GM19468 (cell line): Measurements from ENCODE around the gene HBD.
"Not testable (repeated sequence)": the region's sequence is repeated elsewhere in the genome, so short reads cannot be mapped to it uniquely, and the experiment has no call there.

Source experiments
- ATAC-seq: cut with Tn5 transposase; IDR thresholded peaks from one replicate; pipeline ENCODE4 v1.9.1; 2021; ENCODE audit warnings: mild to moderate bottlenecking, moderate library complexity, moderate number of reproducible peaks; ENCODE audit not compliant: unreplicated experiment; ENCODE audit errors: extremely low read depth

Gene HBD

GRCh38 chr11:5234381-5234834 lies at the start of gene HBD:
HBD (minus strand) TSS chr11:5234483; CDS start chr11:5234433, 50 bp downstream.
- peak; percentile 74 for ATAC-seq

DNA sequence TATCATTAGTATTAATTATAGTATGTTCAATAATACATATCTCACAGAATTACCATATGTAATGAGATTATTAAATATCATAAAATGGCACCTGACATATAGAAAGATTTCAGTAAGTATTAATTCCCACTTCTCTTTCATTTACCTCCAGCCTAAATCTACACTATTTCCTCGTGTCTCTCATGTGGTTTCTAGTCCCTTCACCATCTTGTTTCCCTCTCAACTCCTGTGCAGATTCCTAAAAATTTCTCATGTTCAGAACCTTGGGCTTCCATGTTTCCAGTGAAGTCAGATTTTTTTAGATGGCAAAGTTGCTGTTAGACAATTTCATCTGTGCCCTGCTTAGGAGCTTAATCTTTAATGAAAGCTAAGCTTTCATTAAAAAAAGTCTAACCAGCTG lies 49.6 kb upstream of the HBD start:
- ATAC-seq: no peak

DNA sequence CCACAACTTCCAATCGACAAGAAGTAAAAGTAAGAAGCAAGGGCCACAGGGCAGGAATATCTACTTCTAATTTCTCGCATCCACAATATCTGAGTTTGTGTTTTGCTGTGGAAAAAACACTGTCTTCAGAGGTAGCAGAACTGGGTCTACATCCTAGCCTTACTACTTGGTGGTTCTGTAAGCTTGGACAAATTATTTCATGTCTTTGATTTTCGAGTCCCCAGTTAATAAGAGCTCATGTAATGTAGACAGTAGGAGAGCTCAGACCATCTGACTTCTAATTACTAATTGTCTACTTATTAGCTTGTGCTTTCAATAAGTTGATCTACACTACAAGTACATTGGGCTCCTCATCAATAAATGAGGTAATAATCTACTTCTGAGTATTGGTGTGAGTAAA lies 48.8 kb upstream of the HBD start:
- ATAC-seq: no peak

DNA sequence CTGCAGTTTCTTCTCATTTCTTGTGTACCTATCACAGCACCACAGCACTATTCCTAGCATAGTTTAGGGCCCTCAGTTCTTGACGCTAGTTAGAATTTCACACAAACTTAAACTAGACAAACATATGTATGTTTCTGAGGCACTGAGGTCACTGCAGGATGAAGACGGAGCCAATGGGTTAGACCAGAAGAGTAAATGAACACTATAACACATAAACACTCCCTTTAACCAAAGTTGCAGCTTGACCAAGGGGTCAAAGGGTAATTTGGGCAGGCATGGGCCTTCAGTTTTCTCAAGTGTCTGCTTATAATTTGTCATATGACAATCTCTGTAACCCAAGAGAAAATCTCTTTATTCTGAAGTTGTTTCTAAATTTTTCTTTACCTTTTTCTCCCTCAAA lies 48.3 kb upstream of the HBD start:
- ATAC-seq: no peak

DNA sequence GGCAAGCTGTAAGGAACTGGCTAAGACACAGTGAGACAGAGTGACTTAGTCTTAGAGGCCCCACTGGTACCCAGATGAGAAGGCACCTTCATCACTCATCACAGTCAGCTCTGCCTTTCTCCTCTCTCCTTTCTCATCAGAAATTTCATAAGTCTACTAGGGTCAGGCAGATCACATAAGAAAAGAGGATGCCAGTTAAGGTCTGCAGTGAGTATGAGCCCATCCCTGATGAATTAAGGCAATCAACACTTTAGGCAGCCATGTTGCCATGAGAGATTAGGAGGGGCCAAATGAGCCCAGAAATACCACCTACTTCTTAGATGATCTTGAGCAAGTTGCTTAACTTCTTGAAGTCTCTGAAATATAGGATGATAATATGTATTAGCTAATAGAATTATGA lies 47.3 kb upstream of the HBD start:
- ATAC-seq: no peak

DNA sequence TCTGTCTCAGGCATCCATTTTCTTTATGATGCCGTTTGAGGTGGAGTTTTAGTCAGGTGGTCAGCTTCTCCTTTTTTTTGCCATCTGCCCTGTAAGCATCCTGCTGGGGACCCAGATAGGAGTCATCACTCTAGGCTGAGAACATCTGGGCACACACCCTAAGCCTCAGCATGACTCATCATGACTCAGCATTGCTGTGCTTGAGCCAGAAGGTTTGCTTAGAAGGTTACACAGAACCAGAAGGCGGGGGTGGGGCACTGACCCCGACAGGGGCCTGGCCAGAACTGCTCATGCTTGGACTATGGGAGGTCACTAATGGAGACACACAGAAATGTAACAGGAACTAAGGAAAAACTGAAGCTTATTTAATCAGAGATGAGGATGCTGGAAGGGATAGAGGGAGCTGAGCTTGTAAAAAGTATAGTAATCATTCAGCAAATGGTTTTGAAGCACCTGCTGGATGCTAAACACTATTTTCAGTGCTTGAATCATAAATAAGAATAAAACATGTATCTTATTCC lies 46.4 kb upstream of the HBD start:
- peak; percentile 96 for ATAC-seq

GRCh38 chr11:5279471-5280090 lies 45.3 kb upstream of the HBD start:
- ATAC-seq: no peak

DNA sequence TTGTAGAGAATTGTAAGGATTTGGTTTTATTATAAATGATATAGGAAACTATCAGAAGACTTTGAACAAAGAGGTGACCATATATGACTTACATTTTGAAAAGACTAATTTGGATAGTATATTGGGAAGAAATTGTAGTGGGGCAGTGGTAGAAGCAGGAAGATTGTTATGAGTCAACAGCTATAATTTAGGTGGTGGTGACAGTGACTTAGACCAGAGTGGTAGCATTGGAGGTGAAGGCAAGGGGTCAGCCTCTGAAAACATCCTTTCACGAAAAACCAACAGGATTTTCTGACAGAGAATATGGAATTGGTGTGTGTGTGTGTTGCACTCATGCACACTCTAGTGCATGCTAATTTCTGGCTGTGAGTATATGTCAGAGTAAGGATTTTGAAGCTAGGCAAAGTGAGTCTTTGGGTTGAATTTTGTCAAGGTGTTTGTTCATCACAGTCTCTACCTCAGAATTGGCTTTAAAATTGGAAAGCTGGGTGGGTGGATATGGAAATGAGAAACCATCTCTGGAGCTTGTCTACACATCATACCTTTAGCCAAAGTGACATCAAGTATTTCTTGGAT lies 43.6 kb upstream of the HBD start:
- ATAC-seq: no peak

DNA sequence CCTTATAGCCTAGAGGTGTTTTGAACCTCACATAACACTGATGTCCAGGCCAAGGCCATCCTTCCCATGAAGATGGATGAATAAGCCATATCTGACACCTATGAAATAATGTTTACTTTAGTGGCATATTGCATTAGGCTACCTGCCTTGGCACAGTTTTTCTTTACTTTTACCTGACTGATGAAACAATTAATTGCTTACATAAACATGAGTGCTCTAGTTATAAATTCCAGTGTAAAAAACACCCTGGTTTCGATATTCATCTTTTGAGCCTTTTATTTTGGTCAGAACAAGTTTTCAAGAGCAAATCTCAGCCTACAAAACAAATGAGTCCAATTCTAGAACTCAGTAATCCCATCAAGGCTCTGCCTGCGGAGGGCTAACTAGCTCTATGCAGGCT lies 42.4 kb upstream of the HBD start:
- no peak for ATAC-seq

GRCh38 chr11:5275369-5276110 lies 41.3 kb upstream of the HBD start:
- ATAC-seq: no peak

GRCh38 chr11:5274395-5274794 lies 40.1 kb upstream of the HBD start:
- no peak for ATAC-seq

- no peak for ATAC-seq
These were observed 38.2 kb upstream of the HBD start for GRCh38 chr11:5272395-5273017.

DNA sequence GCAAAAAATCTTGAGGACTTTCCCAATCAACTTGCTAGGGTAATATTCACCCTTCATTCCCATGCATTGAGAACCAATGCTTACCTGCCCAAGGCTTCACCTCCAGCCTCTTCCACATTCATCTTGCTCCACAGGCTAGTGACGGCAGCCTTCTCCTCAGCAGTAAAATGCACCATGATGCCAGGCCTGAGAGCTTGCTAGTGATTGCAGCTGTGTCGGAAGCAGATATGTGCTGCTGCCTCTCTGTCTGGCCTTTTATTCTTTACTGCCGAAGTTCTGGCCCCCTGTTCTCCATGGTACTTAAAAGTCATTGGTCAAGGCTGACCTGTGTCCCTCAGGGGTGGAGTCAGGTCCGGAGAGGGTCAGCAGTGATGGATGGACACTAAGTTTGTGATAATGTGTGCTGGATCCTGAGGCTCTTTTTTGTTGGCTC lies 35.4 kb upstream of the HBD start, which contains the start of gene HBE1:
Gene HBE1, minus strand, starts transcription at position 231 of the 433 bp plus-strand sequence. Its CDS starts 55 bp downstream, at position 176.
- ATAC-seq: no peak

- no peak for ATAC-seq
These were observed 32.8 kb upstream of the HBD start for GRCh38 chr11:5267033-5267563.

GRCh38 chr11:5266609-5267008 lies 32.3 kb upstream of the HBD start:
- no peak for ATAC-seq

GRCh38 chr11:5265832-5266231 lies 31.5 kb upstream of the HBD start:
- ATAC-seq: no peak

DNA sequence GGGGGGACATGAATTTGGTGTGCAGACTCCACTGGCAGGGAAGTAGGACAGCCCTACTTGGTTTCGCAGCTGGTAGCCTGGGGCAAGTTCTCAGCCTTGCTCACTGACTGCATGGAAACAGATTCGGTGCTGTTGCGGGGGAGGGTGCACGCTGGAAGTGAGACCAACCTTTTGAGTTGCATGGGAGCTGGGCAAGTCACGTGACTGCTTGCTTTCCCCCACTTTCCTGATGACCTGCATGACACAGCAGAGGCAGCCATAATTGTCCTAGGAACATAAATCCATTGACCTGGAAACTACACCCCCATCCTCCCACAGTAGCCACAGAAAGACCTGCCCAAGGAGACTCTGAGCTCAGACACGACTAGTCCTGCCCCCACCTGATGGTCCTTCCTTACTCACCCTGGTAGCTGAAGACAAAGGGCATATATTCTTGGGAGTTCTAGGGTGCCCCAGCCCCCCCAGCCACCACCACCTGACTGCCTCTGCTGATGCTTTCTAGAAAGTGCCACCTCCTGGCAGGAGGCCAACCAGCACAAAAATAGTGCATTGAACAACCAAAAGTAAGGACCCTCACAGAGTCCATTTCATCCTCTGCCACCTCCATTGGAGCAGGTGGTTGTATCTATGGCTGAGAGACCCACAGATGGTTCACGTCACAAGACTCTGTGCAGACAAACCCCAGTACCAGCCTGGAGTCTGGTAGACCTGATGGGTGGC lies 24.4 kb upstream of the HBD start:
- ATAC-seq: no peak

GRCh38 chr11:5257296-5257695 lies 23.0 kb upstream of the HBD start:
- ATAC-seq: no peak

GRCh38 chr11:5254646-5255413 lies 20.5 kb upstream of the HBD start, which contains the start of gene HBG2:
HBG2 (minus strand) TSS chr11:5254781; CDS start chr11:5254728, 53 bp downstream.
- not testable (repeated sequence) for ATAC-seq
